ENCODE results near the gene USP12.

- TF ChIP-seq REST (IDR thresholded peaks at IDR 0.05; ENCODE audit: insufficient read depth in 1 of 2, low read depth in 2 of 2, low read length in 2 of 2): no peak
- TF ChIP-seq TAF1 (IDR thresholded peaks at IDR 0.05; ENCODE audit: borderline replicate concordance, insufficient read depth, low read length): no peak
- TF ChIP-seq POLR2AphosphoS5 (IDR thresholded peaks at IDR 0.05; ENCODE audit: low read depth, low read length): no peak
- no peak for TF ChIP-seq FOXP2 (optimal IDR thresholded peaks at IDR 0.05; ENCODE audit: borderline replicate concordance, extremely low read depth, extremely low read length, insufficient read depth)
- no peak for TF ChIP-seq SIN3A (IDR thresholded peaks at IDR 0.05; ENCODE audit: borderline replicate concordance, insufficient read depth, low read length)
Observed at GRCh38 chr13:27160657-27161295, 10.8 kb downstream of the USP12 start.
